ENCODE results near the gene GRAMD1B. TPM values are rescaled to one million over a fixed set of nuclear protein-coding genes. Genes with fewer than 3 reads are reported as not detected.
"Not testable (repeated sequence)": the region's sequence is repeated elsewhere in the genome, so short reads cannot be mapped to it uniquely, and the experiment has no call there.

GRAMD1B gene
- total RNA-seq, 4 donors from 2014 or later: 0.30 to 1.5 (median 0.68) TPM

GRCh38 chr11:123505546-123506299 lies 75.7 kb downstream of the GRAMD1B start:
- TF ChIP-seq POLR2A (IDR thresholded peaks at IDR 0.05): no peak
- TF ChIP-seq, protein P1, sequence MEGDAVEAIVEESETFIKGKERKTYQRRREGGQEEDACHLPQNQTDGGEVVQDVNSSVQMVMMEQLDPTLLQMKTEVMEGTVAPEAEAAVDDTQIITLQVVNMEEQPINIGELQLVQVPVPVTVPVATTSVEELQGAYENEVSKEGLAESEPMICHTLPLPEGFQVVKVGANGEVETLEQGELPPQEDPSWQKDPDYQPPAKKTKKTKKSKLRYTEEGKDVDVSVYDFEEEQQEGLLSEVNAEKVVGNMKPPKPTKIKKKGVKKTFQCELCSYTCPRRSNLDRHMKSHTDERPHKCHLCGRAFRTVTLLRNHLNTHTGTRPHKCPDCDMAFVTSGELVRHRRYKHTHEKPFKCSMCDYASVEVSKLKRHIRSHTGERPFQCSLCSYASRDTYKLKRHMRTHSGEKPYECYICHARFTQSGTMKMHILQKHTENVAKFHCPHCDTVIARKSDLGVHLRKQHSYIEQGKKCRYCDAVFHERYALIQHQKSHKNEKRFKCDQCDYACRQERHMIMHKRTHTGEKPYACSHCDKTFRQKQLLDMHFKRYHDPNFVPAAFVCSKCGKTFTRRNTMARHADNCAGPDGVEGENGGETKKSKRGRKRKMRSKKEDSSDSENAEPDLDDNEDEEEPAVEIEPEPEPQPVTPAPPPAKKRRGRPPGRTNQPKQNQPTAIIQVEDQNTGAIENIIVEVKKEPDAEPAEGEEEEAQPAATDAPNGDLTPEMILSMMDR (IDR thresholded peaks at IDR 0.05): no peak
- H3K4me3 ChIP-seq (ENCODE audit: low read depth, poor library complexity, severe bottlenecking): no peak overlapping the region
- WGBS, 2 donors: 62 to 73% methylated on average over 6 of the region's 6 CpGs
- peak in 1 of 2 donors; percentile 79 for DNase-seq (ENCODE audit: low spot score in 2 of 2)
- intact Hi-C loops (cut with DNase I; ENCODE audit: low total_unique reads): no loop called here

DNA sequence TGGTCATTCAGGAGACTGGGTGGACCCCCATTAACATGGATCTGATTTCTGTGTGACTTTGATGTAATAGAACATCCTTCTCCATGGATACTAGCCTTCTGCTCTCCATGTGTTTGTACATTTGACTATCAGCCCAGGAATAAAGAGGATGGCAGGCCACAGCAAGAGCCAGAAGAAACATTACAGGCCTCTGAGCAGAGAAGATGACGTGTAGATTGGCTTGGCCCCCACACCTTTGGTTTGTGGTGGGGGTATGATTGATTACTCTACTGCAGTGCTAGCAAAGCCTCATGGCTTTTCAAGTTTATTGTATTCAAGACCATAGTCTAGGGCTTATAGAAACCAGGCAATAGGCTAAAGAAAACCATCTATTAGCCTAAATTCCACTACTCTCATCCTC lies 77.0 kb downstream of the GRAMD1B start:
- no peak overlapping the region for H3K4me3 ChIP-seq (ENCODE audit: low read depth, poor library complexity, severe bottlenecking)
- DNase-seq (ENCODE audit: low spot score in 2 of 2): peak in 1 of 2 donors; percentile 13
- 65 to 88% methylated on average over 1 of the region's 1 CpG for WGBS, 2 donors
- TF ChIP-seq POLR2A (IDR thresholded peaks at IDR 0.05): no peak
- TF ChIP-seq, protein P1 (IDR thresholded peaks at IDR 0.05): no peak
- intact Hi-C loops (cut with DNase I; ENCODE audit: low total_unique reads): no loop called here

DNA sequence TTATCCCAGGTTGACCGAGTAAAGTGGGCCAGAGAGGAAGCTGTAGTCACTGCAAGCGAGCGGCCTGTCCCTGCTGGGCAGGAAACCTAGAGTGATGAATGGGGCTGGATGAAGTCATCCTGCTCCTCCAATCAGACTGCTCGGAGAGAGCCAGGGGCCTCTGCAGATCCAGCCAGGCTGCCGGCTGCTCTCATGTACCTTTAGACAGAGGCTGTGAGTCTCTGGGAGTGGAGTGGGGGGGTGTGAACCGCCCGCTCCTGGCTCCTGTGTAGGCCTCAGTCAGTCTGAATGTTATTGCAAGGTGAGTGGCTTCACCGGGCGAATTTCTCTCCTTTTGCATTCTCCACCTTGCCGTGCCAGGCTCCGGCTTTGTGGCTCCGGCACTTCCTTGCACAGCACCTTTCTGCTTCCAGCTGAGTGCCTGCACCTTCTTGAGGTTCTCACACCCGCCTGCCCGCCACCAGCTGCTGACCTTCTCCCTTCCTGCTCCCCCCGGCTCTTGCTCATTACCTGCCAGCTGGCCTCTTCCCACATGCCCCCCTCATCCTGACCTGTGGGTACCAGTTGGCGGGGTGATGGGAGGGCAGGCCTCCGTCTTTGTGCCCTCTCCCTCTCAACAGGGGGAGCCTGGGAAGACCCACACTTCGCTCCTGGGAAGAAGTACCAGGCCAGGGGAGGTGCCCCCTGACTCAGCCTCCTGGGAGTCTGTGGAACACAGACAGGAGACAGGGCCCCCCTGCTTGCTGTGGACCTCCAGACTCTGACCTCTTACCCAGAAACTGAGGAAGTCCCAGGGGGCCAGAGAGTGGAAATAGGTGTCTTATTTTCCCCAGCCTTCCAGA lies 79.9 kb downstream of the GRAMD1B start:
- DNase-seq (ENCODE audit: low spot score in 2 of 2): peak in 1 of 2 donors; percentile 65
- 74 to 77% methylated on average over 16 to 18 of the region's 18 CpGs for WGBS, 2 donors
- intact Hi-C loops (cut with DNase I; ENCODE audit: low total_unique reads): no loop called here

DNA sequence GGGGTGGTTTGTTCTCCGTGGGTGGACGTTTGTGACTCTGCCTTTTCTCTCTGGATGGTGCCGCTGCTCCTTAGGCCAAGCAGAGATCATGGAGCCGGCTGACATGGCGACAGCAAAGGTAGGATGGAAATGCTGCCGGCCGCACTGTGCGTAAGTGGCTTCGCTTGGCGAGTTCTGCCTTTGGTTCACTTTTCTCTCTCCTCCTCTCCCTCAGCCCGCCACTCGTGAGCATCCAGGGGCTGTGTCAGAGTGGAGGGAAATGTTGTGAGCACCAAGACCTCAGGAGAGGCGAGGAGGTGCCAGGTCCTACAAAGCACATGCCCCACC lies 80.5 kb downstream of the GRAMD1B start:
- intact Hi-C loops (cut with DNase I; ENCODE audit: low total_unique reads): no loop called here
- no peak overlapping the region for H3K4me3 ChIP-seq (ENCODE audit: low read depth, poor library complexity, severe bottlenecking)
- DNase-seq (ENCODE audit: low spot score in 2 of 2): no peak
- 93 to 94% methylated on average over 13 of the region's 13 CpGs for WGBS, 2 donors
- TF ChIP-seq POLR2A (IDR thresholded peaks at IDR 0.05): no peak
- TF ChIP-seq, protein P1 (IDR thresholded peaks at IDR 0.05): no peak

More for the DNA sequence above, 79.9 kb downstream of the GRAMD1B start:
- TF ChIP-seq, protein P1 (IDR thresholded peaks at IDR 0.05): no peak
- no peak for TF ChIP-seq POLR2A (IDR thresholded peaks at IDR 0.05)
- no peak overlapping the region for H3K4me3 ChIP-seq (ENCODE audit: low read depth, poor library complexity, severe bottlenecking)

DNA sequence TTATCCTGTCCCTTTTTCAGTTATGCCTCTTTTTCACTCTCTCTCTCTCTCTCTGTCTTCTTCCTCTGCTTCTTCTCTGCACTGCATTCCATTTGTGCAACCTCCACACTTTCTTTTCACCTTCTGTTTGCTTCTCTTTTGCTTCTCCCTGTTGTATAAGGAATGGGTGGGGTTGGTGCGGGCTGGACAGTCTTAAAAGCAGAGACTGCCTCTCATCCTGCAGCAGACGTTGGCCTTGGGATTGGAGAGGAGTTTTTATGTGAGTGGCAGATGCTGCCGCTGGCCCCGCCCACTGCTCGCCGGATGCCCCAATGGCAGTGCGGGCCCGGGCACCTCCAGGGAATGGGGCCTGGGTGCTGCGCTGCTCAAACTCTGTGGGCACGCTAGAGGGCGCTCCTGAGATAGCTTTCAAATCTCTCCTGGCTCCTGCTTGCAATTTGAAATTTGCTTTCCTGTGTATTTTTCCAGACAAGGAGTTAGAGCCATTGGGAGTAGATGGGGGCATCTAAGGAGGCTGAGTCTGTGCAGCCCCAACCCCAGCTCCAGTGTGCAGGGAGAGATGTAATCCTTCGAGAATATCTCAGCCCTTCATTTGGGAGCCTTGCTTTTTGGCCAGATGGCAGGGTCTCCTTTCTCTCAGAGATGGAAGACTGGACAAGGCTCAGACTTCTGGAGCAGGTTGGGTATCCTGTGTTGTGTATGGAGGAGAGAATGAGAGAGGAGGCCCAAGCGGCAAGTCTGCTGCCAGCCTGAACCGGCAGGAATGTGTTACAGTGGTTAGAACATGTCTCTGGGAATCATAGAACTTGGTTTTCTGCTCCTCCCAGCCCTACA lies 81.2 kb downstream of the GRAMD1B start:
- 13 to 16% methylated on average over 12 to 14 of the region's 14 CpGs for WGBS, 2 donors
- peak; percentile 65 to 94 for DNase-seq (ENCODE audit: low spot score in 2 of 2)
- no peak for TF ChIP-seq POLR2A (IDR thresholded peaks at IDR 0.05)
- TF ChIP-seq, protein P1 (IDR thresholded peaks at IDR 0.05): no peak
- no peak overlapping the region for H3K4me3 ChIP-seq (ENCODE audit: low read depth, poor library complexity, severe bottlenecking)
- intact Hi-C loops (cut with DNase I; ENCODE audit: low total_unique reads): no loop called here

DNA sequence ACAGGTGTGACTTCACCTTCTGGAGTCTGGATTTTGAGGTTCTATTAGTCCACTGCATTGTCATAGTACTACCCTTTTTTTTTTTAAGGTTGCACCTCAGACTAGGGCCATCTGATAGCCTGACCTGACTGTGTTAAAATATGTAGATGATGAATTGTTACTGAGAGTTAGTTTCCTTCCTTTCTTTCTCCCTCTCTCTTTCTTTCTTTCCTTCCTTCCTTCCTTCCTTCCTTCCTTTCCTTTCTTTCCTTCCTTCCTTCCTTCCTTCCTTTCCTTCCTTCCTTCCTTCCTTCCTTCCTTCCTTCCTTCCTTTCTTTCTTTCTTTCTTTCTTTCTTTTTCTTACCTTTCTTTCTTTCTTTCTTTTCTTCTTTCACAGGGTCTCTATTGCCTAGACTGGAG lies 83.2 kb downstream of the GRAMD1B start:
- H3K4me3 ChIP-seq (ENCODE audit: low read depth, poor library complexity, severe bottlenecking); DNase-seq (ENCODE audit: low spot score in 2 of 2): not testable (repeated sequence)
- intact Hi-C loops (cut with DNase I; ENCODE audit: low total_unique reads): loop anchor here (2.0 kb wide), 1 partner anchor 65 kb away; no protein-coding TSS in a partner anchor
